Measurements from ENCODE around the gene HEPHL1. TPM values are rescaled to one million over a fixed set of nuclear protein-coding genes. Genes with fewer than 3 reads are reported as not detected.
"Not testable (repeated sequence)": the region's sequence is repeated elsewhere in the genome, so short reads cannot be mapped to it uniquely, and the experiment has no call there.

Gene HEPHL1
- total RNA-seq, 1 donor from 2014 or later: not detected

GRCh38 chr11:94111241-94111640 is 90.1 kb downstream of the HEPHL1 start:
- Histone ChIP-seq H3K27ac (no peak overlapping the region), H3K27me3 (no peaks in the 10 kb centered on the region), H3K4me1 (no peaks in the 10 kb centered on the region), H3K36me3 (no peaks in the 10 kb centered on the region), H3K9me3 (no peaks in the 10 kb centered on the region), H3K4me3 (no peak overlapping the region)
- ATAC-seq (no peak), DNase-seq (no peak)
- intact Hi-C loops (cut with DNase I): no loop called here
- TF ChIP-seq CTCF (IDR thresholded peaks at IDR 0.05): no peak

GRCh38 chr11:94111660-94112059 is 90.5 kb downstream of the HEPHL1 start:
- no peak for ATAC-seq

DNA sequence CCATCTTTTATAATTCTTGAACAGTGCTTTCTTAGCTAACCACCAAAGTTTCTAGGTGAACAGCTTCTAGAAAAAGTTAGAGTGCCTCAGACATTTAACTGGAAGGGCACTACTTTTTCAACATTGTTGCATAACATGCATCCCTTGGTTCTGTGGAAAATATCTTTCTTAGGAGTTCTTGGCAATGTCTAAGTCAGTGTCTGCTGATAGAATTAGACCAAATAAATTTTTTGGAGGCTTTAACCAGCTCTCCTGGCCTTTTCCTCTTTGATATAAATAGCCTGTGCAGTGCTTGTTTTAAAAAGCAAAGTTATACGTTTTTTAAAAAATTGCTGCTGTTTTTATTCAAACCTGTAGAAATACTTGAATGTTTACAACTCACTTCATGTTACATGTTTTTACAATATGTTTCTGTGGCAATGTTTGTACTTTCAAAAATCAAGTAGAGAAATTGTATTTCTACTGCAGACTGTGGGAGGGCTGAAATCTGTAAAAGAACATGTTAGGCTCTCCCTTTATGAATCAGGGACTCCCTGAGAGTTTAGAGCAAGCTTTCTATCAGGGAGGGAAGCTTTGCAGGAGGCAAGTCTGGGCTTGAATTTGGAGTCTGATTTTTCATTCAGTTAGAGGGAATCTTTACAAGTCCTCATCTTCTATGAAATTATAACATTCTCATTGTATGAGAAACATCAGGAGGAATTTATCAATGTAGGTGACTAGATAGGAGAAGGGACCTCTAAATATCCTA is 91.2 kb downstream of the HEPHL1 start:
- H3K27ac ChIP-seq: no peak overlapping the region
- no peaks in the 10 kb centered on the region for H3K9me3 ChIP-seq
- H3K27me3 ChIP-seq: no peaks in the 10 kb centered on the region
- ATAC-seq: no peak
- DNase-seq: no peak
- H3K4me1 ChIP-seq: no peaks in the 10 kb centered on the region
- no peak overlapping the region for H3K4me3 ChIP-seq
- H3K36me3 ChIP-seq: no peaks in the 10 kb centered on the region
- intact Hi-C loops (cut with DNase I): no loop called here
- no peak for TF ChIP-seq CTCF (IDR thresholded peaks at IDR 0.05)

More at GRCh38 chr11:94111660-94112059, 90.5 kb downstream of the HEPHL1 start:
- Histone ChIP-seq H3K9me3 (no peaks in the 10 kb centered on the region), H3K27me3 (no peaks in the 10 kb centered on the region), H3K27ac (no peak overlapping the region), H3K4me1 (no peaks in the 10 kb centered on the region), H3K36me3 (no peaks in the 10 kb centered on the region), H3K4me3 (no peak overlapping the region)
- intact Hi-C loops (cut with DNase I): no loop called here
- no peak for TF ChIP-seq CTCF (IDR thresholded peaks at IDR 0.05)
- no peak for DNase-seq

DNA sequence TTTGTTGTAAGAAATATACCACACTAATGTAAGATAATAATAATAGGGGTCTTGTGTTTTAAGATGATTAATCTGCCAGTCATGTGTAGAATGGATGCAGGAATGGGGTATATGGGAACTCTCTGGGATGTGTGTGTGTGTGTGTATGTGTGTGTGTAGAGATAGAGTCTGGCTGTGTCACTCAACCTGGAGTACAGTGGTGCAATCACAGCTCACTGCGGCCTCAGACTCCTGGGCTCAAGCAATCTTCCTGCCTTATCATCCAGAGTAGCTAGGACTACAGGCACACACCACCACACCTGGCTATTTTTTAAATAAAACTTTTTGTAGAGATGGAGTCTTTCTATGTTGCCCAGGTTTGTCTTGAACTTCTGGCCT is 96.0 kb downstream of the HEPHL1 start:
- DNase-seq (no peak), ATAC-seq (no peak)
- no peaks in the 10 kb centered on the region for H3K36me3 ChIP-seq

DNA sequence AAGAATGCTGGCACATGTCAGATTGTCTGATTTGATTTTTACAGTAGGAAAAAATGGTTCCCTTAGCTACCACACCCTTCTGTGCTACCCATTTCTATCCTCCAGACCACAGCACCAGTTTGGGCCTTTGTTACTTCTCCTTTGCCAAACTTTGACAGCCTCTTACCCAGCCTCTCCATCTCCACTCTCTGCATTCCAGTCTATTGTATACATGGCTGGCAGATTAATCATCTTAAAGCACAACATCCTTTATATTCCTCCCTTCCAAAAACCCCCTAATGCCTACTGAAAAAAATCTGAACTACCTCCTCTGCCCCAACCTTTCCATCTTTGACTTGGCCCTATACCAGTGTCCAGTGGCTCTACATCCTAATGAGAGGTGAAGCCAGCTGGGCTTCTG is 96.7 kb downstream of the HEPHL1 start:
- H3K4me3 ChIP-seq: no peak overlapping the region
- ATAC-seq: no peak
- no peak overlapping the region for H3K27ac ChIP-seq
- H3K9me3 ChIP-seq: no peaks in the 10 kb centered on the region
- H3K27me3 ChIP-seq: no peaks in the 10 kb centered on the region
- no peaks in the 10 kb centered on the region for H3K4me1 ChIP-seq
- no peaks in the 10 kb centered on the region for H3K36me3 ChIP-seq
- no peak for DNase-seq
- no peak for TF ChIP-seq CTCF (IDR thresholded peaks at IDR 0.05)
- intact Hi-C loops (cut with DNase I): no loop called here

More for the DNA sequence above, 96.0 kb downstream of the HEPHL1 start:
- Histone ChIP-seq H3K4me3 (no peak overlapping the region), H3K27me3 (no peaks in the 10 kb centered on the region), H3K4me1 (no peaks in the 10 kb centered on the region), H3K9me3 (no peaks in the 10 kb centered on the region), H3K27ac (no peak overlapping the region)
- TF ChIP-seq CTCF (IDR thresholded peaks at IDR 0.05): no peak
- intact Hi-C loops (cut with DNase I): no loop called here

GRCh38 chr11:94119676-94120075 is 98.5 kb downstream of the HEPHL1 start:
- H3K36me3 ChIP-seq; H3K4me1 ChIP-seq; H3K4me3 ChIP-seq; DNase-seq; H3K9me3 ChIP-seq; ATAC-seq; H3K27ac ChIP-seq; H3K27me3 ChIP-seq; intact Hi-C loops (cut with DNase I): not testable (repeated sequence)

DNA sequence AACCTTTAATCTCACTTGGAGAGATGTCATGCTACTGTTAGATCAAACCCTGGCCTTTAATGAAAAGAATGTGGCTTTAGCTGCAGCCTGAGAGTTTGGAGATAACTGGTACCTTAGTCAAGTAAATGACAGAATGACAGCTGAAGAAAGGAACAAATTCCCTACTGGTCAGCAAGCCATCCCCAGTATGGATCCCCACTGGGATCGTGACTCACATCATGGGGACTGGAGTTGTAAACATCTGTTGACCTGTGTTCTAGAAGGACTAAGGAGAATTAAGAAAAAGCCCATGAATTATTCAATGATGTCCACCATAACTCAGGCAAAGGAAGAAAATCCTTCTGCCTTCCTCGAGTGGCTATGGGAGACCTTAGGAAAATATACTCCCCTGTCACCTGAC is 99.4 kb downstream of the HEPHL1 start:
- H3K36me3 ChIP-seq; H3K27ac ChIP-seq; H3K4me1 ChIP-seq; DNase-seq; H3K4me3 ChIP-seq; H3K9me3 ChIP-seq; H3K27me3 ChIP-seq; ATAC-seq; intact Hi-C loops (cut with DNase I): not testable (repeated sequence)
